ENCODE results near the gene SP2. TPM values are rescaled to one million over a fixed set of nuclear protein-coding genes. Genes with fewer than 3 reads are reported as not detected.

Gene SP2
- total and polyA plus RNA-seq, 2 of the 13 experiments (the other 11 are each of a cell fraction or from before 2014, with no cell fraction given), result 1.4 to 4.8 TPM

DNA sequence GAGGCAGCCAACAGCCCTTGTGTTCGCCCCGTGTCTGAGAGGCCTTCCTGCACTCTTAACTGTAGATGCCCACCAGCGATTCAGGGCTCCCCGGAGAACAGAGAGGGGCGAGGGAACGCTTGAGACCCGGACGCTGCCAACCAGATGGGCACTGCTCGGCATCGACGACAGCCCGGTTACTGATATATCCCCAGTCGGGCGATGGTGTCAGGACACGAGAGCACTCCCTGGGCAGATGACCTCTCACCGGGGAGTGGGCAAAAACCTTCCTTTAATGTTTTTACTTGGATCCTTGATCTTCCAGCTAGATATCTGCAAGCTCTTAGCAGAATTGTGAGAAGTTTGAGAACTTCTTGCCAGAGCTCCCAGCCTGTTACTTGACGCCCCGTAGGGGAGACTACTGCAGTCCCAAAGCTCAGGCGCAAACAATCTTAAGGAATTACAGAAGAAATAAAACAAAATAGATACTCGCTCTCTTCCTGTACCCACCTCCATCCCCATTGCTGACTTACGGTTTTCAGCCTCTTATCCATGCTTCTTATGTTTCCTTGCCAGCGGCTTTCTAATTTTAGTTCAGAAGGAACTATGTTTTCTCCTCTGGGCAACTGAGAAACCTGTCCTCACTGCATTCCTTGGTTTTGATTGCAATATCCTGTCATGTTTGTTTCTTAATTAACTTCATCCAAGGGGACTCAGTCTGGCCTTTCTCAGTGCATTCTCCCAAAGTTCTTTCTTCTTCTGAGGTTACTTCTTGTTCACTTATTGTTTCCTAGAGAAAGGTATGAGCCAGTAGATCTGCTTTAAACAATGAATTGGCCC is 845 bp downstream of the SP2 start (continued):
- TF ChIP-seq, protein P1, sequence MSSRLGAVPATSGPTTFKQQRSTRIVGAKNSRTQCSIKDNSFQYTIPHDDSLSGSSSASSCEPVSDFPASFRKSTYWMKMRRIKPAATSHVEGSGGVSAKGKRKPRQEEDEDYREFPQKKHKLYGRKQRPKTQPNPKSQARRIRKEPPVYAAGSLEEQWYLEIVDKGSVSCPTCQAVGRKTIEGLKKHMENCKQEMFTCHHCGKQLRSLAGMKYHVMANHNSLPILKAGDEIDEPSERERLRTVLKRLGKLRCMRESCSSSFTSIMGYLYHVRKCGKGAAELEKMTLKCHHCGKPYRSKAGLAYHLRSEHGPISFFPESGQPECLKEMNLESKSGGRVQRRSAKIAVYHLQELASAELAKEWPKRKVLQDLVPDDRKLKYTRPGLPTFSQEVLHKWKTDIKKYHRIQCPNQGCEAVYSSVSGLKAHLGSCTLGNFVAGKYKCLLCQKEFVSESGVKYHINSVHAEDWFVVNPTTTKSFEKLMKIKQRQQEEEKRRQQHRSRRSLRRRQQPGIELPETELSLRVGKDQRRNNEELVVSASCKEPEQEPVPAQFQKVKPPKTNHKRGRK (CRISPR knock-in tag; IDR thresholded peaks at IDR 0.05), result 0 out of 2 replicates have a peak, but pooled peaks have one; percentile 25
- TF ChIP-seq, protein P2, sequence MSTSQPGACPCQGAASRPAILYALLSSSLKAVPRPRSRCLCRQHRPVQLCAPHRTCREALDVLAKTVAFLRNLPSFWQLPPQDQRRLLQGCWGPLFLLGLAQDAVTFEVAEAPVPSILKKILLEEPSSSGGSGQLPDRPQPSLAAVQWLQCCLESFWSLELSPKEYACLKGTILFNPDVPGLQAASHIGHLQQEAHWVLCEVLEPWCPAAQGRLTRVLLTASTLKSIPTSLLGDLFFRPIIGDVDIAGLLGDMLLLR (CRISPR knock-in tag; IDR thresholded peaks at IDR 0.05), result 0 out of 2 replicates have a peak, but pooled peaks have one; percentile 11
- no peak for TF ChIP-seq PAX8 (CRISPR knock-in tag; IDR thresholded peaks at IDR 0.05; ENCODE audit: borderline replicate concordance)
- TF ChIP-seq ZNF709 (CRISPR knock-in tag; IDR thresholded peaks at IDR 0.05), result no peak
- TF ChIP-seq, protein P3, sequence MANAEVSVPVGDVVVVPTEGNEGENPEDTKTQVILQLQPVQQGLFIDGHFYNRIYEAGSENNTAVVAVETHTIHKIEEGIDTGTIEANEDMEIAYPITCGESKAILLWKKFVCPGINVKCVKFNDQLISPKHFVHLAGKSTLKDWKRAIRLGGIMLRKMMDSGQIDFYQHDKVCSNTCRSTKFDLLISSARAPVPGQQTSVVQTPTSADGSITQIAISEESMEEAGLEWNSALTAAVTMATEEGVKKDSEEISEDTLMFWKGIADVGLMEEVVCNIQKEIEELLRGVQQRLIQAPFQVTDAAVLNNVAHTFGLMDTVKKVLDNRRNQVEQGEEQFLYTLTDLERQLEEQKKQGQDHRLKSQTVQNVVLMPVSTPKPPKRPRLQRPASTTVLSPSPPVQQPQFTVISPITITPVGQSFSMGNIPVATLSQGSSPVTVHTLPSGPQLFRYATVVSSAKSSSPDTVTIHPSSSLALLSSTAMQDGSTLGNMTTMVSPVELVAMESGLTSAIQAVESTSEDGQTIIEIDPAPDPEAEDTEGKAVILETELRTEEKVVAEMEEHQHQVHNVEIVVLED (CRISPR knock-in tag; IDR thresholded peaks at IDR 0.05; ENCODE audit: borderline replicate concordance), result no peak
- no peak; the same call in 1 of the 2 replicates for TF ChIP-seq ZNF34 (CRISPR knock-in tag; IDR thresholded peaks at IDR 0.05; ENCODE audit: borderline replicate concordance)
- no peak for TF ChIP-seq ZNF674 (CRISPR knock-in tag; IDR thresholded peaks at IDR 0.05; ENCODE audit: low read depth)
- TF ChIP-seq ERF (CRISPR knock-in tag; IDR thresholded peaks at IDR 0.05), result peak; percentile 74; the same call in 1 of the 2 replicates
- no peak for TF ChIP-seq GABPA (IDR thresholded peaks at IDR 0.05; ENCODE audit: low read depth, low read length)
- TF ChIP-seq GABPA (CRISPR knock-in tag; IDR thresholded peaks at IDR 0.05; ENCODE audit: low read depth), result no peak
- TF ChIP-seq SATB2 (CRISPR knock-in tag; IDR thresholded peaks at IDR 0.05), result peak; percentile 2; the same call in 1 of the 2 replicates
- TF ChIP-seq IKZF4 (CRISPR knock-in tag; IDR thresholded peaks at IDR 0.05; ENCODE audit: borderline replicate concordance, low read depth, not compliant biosample characterization), result no peak
- TF ChIP-seq, protein P4, sequence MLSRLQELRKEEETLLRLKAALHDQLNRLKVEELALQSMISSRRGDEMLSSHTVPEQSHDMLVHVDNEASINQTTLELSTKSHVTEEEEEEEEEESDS (CRISPR knock-in tag; IDR thresholded peaks at IDR 0.05; ENCODE audit: borderline replicate concordance), result no peak
- no peak for TF ChIP-seq ZNF460 (CRISPR knock-in tag; IDR thresholded peaks at IDR 0.05; ENCODE audit: borderline replicate concordance)
- TF ChIP-seq ZNF615 (CRISPR knock-in tag; IDR thresholded peaks at IDR 0.05; ENCODE audit: borderline replicate concordance), result no peak
- TF ChIP-seq, protein P5, sequence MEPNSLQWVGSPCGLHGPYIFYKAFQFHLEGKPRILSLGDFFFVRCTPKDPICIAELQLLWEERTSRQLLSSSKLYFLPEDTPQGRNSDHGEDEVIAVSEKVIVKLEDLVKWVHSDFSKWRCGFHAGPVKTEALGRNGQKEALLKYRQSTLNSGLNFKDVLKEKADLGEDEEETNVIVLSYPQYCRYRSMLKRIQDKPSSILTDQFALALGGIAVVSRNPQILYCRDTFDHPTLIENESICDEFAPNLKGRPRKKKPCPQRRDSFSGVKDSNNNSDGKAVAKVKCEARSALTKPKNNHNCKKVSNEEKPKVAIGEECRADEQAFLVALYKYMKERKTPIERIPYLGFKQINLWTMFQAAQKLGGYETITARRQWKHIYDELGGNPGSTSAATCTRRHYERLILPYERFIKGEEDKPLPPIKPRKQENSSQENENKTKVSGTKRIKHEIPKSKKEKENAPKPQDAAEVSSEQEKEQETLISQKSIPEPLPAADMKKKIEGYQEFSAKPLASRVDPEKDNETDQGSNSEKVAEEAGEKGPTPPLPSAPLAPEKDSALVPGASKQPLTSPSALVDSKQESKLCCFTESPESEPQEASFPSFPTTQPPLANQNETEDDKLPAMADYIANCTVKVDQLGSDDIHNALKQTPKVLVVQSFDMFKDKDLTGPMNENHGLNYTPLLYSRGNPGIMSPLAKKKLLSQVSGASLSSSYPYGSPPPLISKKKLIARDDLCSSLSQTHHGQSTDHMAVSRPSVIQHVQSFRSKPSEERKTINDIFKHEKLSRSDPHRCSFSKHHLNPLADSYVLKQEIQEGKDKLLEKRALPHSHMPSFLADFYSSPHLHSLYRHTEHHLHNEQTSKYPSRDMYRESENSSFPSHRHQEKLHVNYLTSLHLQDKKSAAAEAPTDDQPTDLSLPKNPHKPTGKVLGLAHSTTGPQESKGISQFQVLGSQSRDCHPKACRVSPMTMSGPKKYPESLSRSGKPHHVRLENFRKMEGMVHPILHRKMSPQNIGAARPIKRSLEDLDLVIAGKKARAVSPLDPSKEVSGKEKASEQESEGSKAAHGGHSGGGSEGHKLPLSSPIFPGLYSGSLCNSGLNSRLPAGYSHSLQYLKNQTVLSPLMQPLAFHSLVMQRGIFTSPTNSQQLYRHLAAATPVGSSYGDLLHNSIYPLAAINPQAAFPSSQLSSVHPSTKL (CRISPR knock-in tag; IDR thresholded peaks at IDR 0.05), result peak; percentile 5; the same call in 1 of the 2 replicates

All from HepG2 (cell line).